Choroid plexus epithelial cell (primary cell): Measurements from ENCODE around the gene ARFRP1.
"Not testable (repeated sequence)": the region's sequence is repeated elsewhere in the genome, so short reads cannot be mapped to it uniquely, and the experiment has no call there.

Experiments used
- DNase-seq: peaks from one replicate; pipeline ENCODE4 v3.0.0-alpha.2; 2010; ENCODE audit warnings: low read depth
- H3K4me3 ChIP-seq: 2 replicates; pipeline ENCODE4 v1.5.1; 2011; ENCODE audit warnings: low read depth, mild to moderate bottlenecking, control low read depth, low read length, moderate library complexity
- CTCF ChIP-seq: conservative IDR thresholded peaks from 2 replicates; pipeline ENCODE4 v1.5.1; 2011; ENCODE audit warnings: low read depth, mild to moderate bottlenecking, control low read depth, inconsistent platforms, low read length, moderate library complexity

ARFRP1 gene

DNA sequence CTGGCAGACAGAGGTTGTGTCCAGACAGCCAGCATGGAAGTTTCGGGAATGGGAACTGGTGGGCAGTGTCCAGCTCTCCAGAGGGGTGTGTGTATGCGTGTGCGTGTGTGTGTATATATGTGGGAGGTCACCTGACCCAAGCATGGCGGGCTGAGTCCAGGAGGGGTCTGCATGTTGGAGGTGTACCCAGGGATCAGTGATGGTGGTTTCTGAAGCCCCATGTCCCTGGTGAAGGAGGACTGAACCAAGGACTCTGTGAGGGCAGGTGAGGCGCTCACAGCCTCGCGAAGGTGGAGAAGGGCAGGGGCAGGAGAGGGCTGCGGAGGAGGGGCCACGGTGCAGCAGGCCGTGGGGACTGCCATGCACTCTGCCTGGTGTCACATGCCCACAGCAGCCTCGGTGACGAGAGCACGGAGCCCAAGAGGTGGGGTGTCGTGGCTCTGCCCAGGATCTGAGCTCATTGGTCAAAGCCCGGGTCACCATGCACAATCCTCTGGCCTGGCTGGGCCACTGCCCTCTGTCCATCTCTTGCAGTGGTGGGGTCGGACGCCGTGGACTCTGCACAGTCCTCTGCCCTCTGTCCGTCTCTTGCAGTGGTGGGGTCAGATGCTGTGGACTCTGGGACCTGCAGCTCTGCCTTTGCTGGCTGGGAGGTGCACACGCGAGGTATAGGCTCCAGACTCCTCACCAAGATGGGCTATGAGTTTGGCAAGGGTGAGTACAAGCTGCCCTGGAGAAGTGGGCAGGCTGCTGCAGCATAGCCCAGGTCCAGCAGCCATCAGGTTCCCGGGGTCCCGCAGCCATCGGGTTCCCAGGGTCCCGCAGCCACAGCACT, 26.6 kb upstream of the ARFRP1 start:
- H3K4me3 ChIP-seq: no peak overlapping the region
- no peak for DNase-seq
- no peak for TF ChIP-seq CTCF

DNA sequence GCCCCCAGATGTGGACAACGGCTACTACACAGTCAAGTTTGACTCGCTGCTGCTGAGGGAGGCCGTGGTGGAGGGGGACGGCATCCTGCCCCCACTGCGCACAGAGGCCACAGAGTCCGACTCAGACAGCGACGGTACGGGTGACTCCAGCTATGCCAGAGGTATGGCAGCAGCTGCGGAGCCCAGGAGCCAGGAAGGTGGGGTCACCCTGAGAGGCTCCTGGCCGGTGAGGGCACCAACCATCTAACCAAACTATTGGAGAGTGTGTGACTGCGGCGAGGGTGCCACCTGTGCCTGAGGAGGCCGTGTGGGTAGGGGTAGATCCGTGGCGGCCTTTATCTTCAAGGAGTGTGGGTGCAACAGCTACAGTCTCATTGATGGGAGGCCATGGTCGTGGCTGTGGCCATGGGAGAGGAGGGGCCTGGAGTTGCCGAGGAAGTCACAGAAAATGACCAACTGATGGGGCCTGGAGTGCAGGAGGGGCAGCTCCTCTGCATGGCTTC, 25.9 kb upstream of the ARFRP1 start:
- no peak overlapping the region for H3K4me3 ChIP-seq
- no peak for TF ChIP-seq CTCF

GRCh38 chr20:63733117-63733516, 25.3 kb upstream of the ARFRP1 start:
- TF ChIP-seq CTCF: no peak
- no peak overlapping the region for H3K4me3 ChIP-seq
- DNase-seq: no peak

More for the DNA sequence above, 25.9 kb upstream of the ARFRP1 start:
- no peak for DNase-seq

GRCh38 chr20:63732118-63733095, 24.6 kb upstream of the ARFRP1 start:
- no peak overlapping the region for H3K4me3 ChIP-seq
- DNase-seq: no peak
- TF ChIP-seq CTCF: no peak

DNA sequence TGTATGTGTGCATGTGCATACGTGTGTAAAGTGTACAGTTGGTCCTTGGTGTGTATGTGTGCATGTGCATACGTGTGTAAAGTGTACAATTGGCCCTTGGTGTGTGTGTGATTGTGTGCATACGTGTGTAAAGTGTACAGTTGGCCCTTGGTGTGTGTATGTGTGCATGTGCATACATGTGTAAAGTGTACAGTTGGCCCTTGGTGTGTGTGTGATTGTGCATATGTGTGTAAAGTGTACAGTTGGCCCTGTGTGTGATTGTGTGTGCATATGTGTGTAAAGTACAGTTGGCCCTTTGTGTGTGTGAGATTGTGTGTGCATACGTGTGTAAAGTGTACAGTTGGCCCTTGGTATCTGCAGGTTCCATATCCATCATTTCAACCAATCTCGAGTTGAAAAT, 23.6 kb upstream of the ARFRP1 start:
- H3K4me3 ChIP-seq: no peak overlapping the region
- no peak for TF ChIP-seq CTCF
- DNase-seq: no peak

GRCh38 chr20:63730189-63730733, 22.5 kb upstream of the ARFRP1 start:
- H3K4me3 ChIP-seq, DNase-seq: not testable (repeated sequence)

DNA sequence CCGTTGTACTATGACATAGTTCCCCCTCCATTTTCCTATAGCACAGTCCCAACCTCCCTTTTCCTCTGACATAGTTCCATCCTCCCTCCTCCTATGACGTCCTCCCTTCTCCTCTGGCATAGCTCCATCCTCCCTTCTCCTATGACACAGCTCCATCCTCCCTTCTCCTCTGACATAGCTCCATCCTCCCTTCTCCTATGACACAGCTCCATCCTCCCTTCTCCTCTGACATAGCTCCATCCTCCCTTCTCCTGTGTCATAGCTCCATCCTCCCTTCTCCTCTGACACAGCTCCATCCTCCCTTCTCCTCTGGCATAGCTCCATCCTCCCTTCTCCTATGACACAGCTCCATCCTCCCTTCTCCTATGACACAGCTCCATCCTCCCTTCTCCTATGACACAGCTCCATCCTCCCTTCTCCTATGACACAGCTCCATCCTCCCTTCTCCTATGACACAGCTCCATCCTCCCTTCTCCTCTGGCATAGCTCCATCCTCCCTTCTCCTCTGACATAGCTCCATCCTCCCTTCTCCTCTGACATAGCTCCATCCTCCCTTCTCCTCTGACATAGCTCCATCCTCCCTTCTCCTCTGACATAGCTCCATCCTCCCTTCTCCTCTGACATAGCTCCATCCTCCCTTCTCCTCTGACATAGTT, 15.3 kb upstream of the ARFRP1 start:
- DNase-seq, H3K4me3 ChIP-seq: not testable (repeated sequence)
